NT2/D1 (cell line): ENCODE results near the gene SCN1B.

Experiments used
- DNase-seq: peaks from one replicate; pipeline ENCODE4 v3.0.0-alpha.2; 2011; ENCODE audit warnings: low read depth, low spot score
- H3K27me3 ChIP-seq: 2 replicates; pipeline ENCODE4 v1.6.0; 2011; ENCODE audit warnings: mild to moderate bottlenecking; ENCODE audit not compliant: insufficient read length, insufficient read depth
- H3K36me3 ChIP-seq: 2 replicates; pipeline ENCODE4 v1.6.1; 2011; ENCODE audit warnings: mild to moderate bottlenecking, low read length, mixed read lengths; ENCODE audit not compliant: insufficient read depth, insufficient read length
- H3K4me1 ChIP-seq: 2 replicates; pipeline ENCODE4 v1.5.1; 2011; ENCODE audit not compliant: insufficient read depth, insufficient read length
- H3K4me3 ChIP-seq: 2 replicates; pipeline ENCODE4 v1.5.1; 2011; ENCODE audit warnings: low read depth; ENCODE audit not compliant: insufficient read length
- H3K9ac ChIP-seq: 2 replicates; pipeline ENCODE4 v1.6.0; 2011; ENCODE audit warnings: low read depth; ENCODE audit not compliant: insufficient read length
- H3K9me3 ChIP-seq: 2 replicates; pipeline ENCODE4 v1.5.1; 2011; ENCODE audit warnings: mild to moderate bottlenecking, low read length; ENCODE audit not compliant: insufficient read depth
- SUZ12 ChIP-seq: IDR thresholded peaks from 2 replicates; pipeline ENCODE4 v1.6.1; 2011; ENCODE audit not compliant: insufficient read length, insufficient read depth; ENCODE audit errors: extremely low read depth
- YY1 ChIP-seq: IDR thresholded peaks from 2 replicates; pipeline ENCODE4 v1.6.1; 2011; ENCODE audit not compliant: insufficient read length, insufficient read depth
- ZNF274 ChIP-seq: IDR thresholded peaks from 2 replicates; pipeline ENCODE4 v1.6.1; 2011; ENCODE audit warnings: mild to moderate bottlenecking, low read depth, low read length

Gene SCN1B

DNA sequence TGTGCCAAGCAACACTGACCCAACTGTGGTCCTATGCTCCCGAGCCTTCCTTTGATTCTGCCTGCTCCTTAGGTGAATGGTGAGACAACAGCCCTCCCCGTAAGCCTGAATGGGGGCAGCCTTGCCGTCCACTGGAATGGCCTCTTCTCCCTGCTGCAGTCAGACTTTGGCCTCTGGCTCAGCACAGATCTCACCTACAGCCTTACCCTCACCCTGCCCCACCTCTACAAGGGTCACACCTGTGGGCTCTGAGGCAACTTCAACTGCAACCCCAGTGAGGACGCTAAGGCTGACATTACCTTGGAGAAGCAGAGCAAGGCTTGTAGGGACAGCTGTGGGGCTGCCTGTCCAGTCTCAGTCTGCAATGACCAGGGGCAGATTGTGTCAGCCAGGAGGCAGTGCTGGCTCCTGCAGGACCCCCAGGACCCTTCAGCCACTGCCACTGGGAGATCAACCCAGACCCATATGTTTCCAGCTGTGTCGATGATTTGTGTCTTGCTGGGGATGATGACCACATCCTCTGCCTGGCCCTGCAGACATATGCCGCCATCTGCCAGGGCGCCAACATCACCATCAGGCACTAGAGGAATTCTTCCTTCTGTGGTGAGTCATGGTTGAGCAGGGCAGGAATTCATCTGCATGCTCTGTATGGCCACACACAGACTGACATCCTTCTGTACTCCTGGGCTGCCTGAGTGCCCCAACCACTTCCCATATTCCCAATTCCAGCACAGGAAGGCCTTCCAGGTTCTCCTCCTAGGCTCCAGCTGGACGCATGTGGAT is 58.1 kb downstream of the SCN1B start:
- peaks cover 10% of the 10 kb centered on the region for H3K4me1 ChIP-seq
- DNase-seq: no peak

DNA sequence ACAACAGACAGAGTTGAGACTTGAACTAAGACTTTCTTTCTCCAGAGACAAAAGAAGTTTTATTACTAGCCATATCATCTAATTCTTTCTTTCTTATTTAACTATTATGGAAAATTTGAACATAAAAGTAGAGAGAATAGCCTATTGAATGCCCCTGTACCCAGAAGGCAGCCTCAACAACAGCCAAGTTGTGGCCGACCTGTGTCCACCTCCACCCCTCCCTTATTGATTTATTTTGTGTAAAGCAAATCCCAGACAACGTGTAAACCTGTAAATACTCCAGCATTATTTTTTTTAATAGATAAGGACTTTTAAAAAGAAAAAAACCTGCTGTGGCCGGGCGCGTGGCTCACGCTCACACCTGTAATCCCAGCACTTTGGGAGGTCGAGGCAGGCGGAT is 59.3 kb downstream of the SCN1B start:
- no peaks in the 10 kb centered on the region for H3K36me3 ChIP-seq
- DNase-seq: no peak
- no peak overlapping the region for H3K4me3 ChIP-seq
- TF ChIP-seq ZNF274: no peak
- TF ChIP-seq YY1: no peak
- TF ChIP-seq SUZ12: no peak
- no peak overlapping the region for H3K9ac ChIP-seq
- peaks cover 10% of the 10 kb centered on the region for H3K4me1 ChIP-seq
- H3K27me3 ChIP-seq: no peaks in the 10 kb centered on the region
- H3K9me3 ChIP-seq: no peaks in the 10 kb centered on the region

More for the DNA sequence above, 58.1 kb downstream of the SCN1B start:
- no peaks in the 10 kb centered on the region for H3K36me3 ChIP-seq
- H3K9me3 ChIP-seq: no peaks in the 10 kb centered on the region
- H3K9ac ChIP-seq: no peak overlapping the region
- no peaks in the 10 kb centered on the region for H3K27me3 ChIP-seq
- TF ChIP-seq YY1 (no peak), SUZ12 (no peak), ZNF274 (no peak)
- no peak overlapping the region for H3K4me3 ChIP-seq
